ENCODE results near the gene IFNG.

IFNG gene

DNA sequence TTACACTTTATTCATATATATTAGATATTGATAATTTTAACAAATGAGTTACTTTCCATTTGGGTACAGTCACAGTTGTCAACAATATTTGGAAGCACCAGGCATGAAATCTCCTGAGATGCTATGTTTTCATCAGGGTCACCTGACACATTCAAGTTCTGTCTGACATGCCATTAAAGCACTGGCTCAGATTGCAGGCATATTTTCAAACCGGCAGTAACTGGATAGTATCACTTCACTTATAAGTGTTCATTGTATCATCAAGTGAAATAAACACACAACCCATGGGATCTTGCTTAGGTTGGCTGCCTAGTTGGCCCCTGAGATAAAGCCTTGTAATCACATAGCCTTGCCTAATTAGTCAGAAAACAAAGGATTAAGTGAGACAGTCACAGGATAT lies 4.8 kb downstream of the IFNG start:
- peak; percentile 5 for DNase-seq (ENCODE audit: low read depth)
- TF ChIP-seq, protein P1, sequence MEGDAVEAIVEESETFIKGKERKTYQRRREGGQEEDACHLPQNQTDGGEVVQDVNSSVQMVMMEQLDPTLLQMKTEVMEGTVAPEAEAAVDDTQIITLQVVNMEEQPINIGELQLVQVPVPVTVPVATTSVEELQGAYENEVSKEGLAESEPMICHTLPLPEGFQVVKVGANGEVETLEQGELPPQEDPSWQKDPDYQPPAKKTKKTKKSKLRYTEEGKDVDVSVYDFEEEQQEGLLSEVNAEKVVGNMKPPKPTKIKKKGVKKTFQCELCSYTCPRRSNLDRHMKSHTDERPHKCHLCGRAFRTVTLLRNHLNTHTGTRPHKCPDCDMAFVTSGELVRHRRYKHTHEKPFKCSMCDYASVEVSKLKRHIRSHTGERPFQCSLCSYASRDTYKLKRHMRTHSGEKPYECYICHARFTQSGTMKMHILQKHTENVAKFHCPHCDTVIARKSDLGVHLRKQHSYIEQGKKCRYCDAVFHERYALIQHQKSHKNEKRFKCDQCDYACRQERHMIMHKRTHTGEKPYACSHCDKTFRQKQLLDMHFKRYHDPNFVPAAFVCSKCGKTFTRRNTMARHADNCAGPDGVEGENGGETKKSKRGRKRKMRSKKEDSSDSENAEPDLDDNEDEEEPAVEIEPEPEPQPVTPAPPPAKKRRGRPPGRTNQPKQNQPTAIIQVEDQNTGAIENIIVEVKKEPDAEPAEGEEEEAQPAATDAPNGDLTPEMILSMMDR (conservative IDR thresholded peaks at IDR 0.05; ENCODE audit: low read depth, low read length) = no peak
- H3K4me3 ChIP-seq (ENCODE audit: low read depth, low read length) = no peak overlapping the region

DNA sequence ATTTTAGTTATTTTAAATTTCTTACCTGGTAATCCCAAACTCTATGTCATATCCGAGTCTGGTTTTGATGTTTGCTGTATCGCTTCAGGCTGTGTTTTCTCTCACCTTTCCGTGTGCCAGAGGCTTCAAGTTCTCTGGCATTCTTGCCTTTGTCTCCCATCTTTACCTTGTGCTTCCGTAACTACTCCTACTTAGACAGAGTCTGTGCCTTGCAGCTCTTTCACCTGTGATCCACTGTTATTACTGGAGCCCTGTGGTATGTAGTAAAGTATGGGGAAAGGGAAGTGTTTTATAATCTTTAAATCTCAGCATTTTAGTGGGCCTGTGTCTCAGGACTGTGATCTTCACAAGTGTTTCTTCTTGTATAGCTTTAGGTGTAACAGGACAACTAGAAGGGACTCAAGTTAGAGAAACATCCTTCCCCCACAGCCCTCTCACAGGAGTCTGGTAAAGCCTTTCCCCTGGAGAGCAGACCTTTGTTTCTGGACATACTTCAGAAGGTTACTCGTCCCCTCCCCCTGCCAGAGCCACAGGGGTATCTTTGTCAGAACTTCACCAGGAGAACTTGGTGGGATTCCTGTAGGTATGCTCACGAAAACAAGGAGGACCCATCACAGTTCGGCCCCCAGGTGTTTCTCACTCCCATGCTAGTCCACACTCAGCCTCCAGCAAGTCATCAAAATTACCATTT lies 11.1 kb downstream of the IFNG start:
- H3K4me3 ChIP-seq (ENCODE audit: low read depth, low read length) = no peak overlapping the region
- DNase-seq (ENCODE audit: low read depth) = no peak
- TF ChIP-seq, protein P1 (conservative IDR thresholded peaks at IDR 0.05; ENCODE audit: low read depth, low read length) = no peak

DNA sequence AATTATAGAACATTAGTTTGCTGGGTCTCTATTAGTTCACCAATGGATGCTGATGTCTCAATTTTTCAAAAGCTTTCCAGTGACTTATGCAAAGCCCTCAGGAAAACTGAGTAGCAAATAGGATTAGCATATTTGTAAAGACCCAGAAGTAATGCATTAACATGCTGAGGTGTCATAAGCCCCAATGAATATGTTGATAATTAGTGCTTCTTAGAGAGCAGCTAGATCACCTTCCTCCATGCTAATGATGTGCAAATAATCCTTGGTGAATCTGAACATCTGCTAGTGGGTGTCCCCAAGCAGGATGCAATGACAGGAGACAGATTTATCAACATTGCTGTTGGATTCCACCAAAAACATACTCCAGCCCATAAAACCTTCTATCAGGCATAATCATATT lies 19.0 kb downstream of the IFNG start:
- TF ChIP-seq, protein P1 (conservative IDR thresholded peaks at IDR 0.05; ENCODE audit: low read depth, low read length) = no peak
- H3K4me3 ChIP-seq (ENCODE audit: low read depth, low read length) = no peak overlapping the region

DNA sequence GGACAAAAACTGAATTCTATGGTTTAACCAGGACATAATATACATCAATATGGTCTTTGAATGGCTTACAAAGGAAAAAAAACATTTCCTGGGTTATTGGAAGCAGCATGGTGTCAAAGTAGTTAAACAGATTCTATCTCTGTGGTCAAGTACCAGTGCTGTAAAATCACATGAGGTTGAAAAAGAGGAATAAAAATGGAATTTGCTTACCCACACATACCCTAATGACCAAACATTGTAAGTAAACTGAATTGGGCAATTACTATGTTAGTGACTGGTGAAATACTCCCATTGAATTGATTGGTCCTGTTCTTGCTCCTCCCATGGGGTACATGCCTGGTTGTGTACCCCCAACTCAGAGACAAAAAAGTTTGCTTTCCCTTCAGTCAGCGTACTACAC lies 19.6 kb downstream of the IFNG start:
- no peak for DNase-seq (ENCODE audit: low read depth)
- TF ChIP-seq, protein P1 (conservative IDR thresholded peaks at IDR 0.05; ENCODE audit: low read depth, low read length) = no peak

More for the DNA sequence above, 19.0 kb downstream of the IFNG start:
- no peak for DNase-seq (ENCODE audit: low read depth)

DNA sequence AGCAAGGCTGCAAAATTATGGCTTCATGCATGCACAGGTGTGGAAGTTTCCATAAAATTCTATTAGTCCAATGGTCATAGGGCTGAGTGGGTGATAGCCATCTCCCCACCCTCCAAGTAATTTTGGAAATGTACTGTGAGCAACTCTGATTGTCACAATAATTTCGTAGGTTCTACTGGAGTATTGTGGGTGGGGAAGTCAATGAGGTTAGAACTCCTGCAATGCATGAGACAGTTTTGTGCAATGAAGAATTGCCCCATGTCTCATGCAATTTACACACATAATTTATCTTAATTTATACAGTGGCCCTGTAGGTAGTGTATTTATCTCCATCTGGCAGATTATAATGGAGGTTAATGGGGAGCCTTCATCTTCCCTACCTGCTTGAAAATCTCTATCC lies 20.5 kb downstream of the IFNG start:
- no peak for DNase-seq (ENCODE audit: low read depth)
- TF ChIP-seq, protein P1 (conservative IDR thresholded peaks at IDR 0.05; ENCODE audit: low read depth, low read length) = no peak
- no peak overlapping the region for H3K4me3 ChIP-seq (ENCODE audit: low read depth, low read length)

More for the DNA sequence above, 19.6 kb downstream of the IFNG start:
- H3K4me3 ChIP-seq (ENCODE audit: low read depth, low read length) = no peak overlapping the region

DNA sequence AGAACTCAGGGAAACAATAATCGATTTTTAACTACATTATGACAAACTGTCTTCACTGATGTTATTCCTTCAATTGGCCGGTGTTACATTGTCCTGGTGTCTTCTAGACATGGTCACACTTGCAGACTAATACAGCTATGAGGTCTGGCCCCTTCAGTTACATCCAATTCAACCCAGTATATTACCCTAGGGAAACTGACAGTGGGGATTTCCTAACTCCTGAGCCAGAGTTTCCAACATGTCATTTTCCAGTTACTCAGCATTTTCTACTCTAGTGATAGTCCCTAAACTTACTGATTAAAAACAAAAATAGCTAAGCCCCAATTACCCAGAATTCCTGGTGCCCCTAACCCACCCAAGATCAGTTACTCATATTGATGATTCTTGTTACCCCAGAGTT lies 21.1 kb downstream of the IFNG start:
- H3K4me3 ChIP-seq (ENCODE audit: low read depth, low read length) = no peak overlapping the region
- no peak for DNase-seq (ENCODE audit: low read depth)
- TF ChIP-seq, protein P1 (conservative IDR thresholded peaks at IDR 0.05; ENCODE audit: low read depth, low read length) = no peak

DNA sequence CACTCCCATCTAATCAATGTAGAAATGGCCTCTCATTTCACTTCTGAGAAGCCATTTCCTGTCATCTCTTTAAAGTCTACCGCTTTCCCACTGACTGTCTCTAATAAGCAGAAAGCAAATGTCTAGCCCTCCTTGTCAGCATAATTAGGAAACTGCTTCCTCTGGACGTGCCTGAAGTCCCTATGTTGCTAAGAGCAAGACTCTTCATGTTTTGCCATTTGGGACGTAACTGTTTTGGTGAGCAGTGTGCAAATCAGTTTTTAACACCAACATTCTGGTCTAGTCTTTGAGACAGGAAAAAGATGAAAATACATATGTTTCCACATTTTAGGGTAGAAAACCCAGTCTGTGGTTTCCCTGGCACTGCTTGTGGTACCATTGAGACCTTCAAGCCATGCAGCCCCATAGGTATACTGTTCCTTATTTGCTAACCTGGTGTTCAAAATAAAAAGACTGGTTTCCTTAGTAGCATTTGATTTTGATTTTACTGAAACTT lies 22.2 kb downstream of the IFNG start:
- no peak overlapping the region for H3K4me3 ChIP-seq (ENCODE audit: low read depth, low read length)

More for the DNA sequence above, 22.2 kb downstream of the IFNG start:
- no peak for DNase-seq (ENCODE audit: low read depth)
- TF ChIP-seq, protein P1 (conservative IDR thresholded peaks at IDR 0.05; ENCODE audit: low read depth, low read length) = no peak
